ENCODE measurements around the gene SYNE1. TPM values are rescaled to one million over a fixed set of nuclear protein-coding genes. Genes with fewer than 3 reads are reported as not detected.
"Not testable (repeated sequence)": the region's sequence is repeated elsewhere in the genome, so short reads cannot be mapped to it uniquely, and the experiment has no call there.

SYNE1 gene
- total and polyA plus RNA-seq, 2 experiments from 2014 or later = 14.6 to 83.9 TPM

- H3K4me3 ChIP-seq = no peak overlapping the region
Measured at GRCh38 chr6:152648105-152648504, 10.9 kb upstream of the SYNE1 start.

GRCh38 chr6:152646732-152647131 is 9.6 kb upstream of the SYNE1 start:
- not testable (repeated sequence) for H3K4me1 ChIP-seq (ENCODE audit: low read depth); DNase-seq (ENCODE audit: low read depth in 1 of 2, low spot score in 1 of 2); H3K36me3 ChIP-seq; H3K4me3 ChIP-seq; H3K9me3 ChIP-seq (ENCODE audit: low read depth); H3K27ac ChIP-seq; H3K27me3 ChIP-seq

More at GRCh38 chr6:152648105-152648504, 10.9 kb upstream of the SYNE1 start:
- H3K27ac ChIP-seq = no peak overlapping the region
- peak in 1 of 2 donors; percentile 57 for DNase-seq (ENCODE audit: low read depth in 1 of 2, low spot score in 1 of 2)
- H3K27me3 ChIP-seq = no peaks in the 10 kb centered on the region
- TF ChIP-seq CTCF (IDR thresholded peaks at IDR 0.05; ENCODE audit: low read depth, low read length) = no peak
- H3K4me1 ChIP-seq (ENCODE audit: low read depth) = no peaks in the 10 kb centered on the region
- no peaks in the 10 kb centered on the region for H3K36me3 ChIP-seq
- no peaks in the 10 kb centered on the region for H3K9me3 ChIP-seq (ENCODE audit: low read depth)

- no peak overlapping the region for H3K27ac ChIP-seq
- H3K36me3 ChIP-seq = no peaks in the 10 kb centered on the region
- TF ChIP-seq CTCF (IDR thresholded peaks at IDR 0.05; ENCODE audit: low read depth, low read length) = peak; percentile 71
- H3K27me3 ChIP-seq = peaks cover 15% of the 10 kb centered on the region
- H3K4me3 ChIP-seq = no peak overlapping the region
- H3K9me3 ChIP-seq (ENCODE audit: low read depth) = no peaks in the 10 kb centered on the region
- DNase-seq (ENCODE audit: low read depth in 1 of 2, low spot score in 1 of 2) = peak; percentile 77 to 79
- H3K4me1 ChIP-seq (ENCODE audit: low read depth) = no peaks in the 10 kb centered on the region
Measured at GRCh38 chr6:152642578-152643375, 5.6 kb upstream of the SYNE1 start.

DNA sequence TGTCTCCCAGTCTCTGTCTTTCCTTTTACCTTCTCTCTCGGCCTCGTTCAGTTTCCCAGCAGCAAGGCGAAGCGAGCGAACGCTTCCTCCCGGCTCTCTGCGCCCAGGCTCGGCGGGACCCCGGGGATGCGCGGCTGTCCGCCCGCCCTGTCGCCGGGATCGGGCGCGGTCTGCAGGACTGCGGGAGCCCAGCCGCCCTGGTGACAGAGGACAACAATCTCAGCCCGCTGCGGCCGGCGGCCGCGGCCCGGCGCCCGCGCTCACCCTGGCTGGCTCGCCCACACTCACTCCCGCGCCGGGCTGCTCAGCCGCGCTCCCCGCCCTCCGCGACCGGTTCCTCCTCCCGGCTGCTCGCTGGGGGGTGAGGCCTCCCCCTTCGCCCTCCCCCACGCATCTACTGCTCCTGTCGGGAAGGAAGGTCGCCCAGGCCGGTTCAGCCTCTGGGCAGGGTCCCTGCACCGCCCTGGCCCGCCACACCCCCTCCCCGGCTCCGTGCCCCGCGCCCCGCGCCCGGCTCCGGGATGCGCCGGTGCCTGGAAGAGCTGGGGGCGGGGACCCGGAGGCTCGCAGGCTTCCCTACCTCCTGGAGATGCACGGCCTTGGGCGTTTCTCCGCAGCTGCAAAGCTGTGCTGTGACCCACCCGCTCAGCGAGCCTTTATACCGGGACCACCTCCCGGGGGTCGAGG is 410 bp downstream of the SYNE1 start:
- TF ChIP-seq CTCF (IDR thresholded peaks at IDR 0.05; ENCODE audit: low read depth, low read length) = no peak
- no peaks in the 10 kb centered on the region for H3K4me1 ChIP-seq (ENCODE audit: low read depth)
- peak; percentile 47 to 66 for DNase-seq (ENCODE audit: low read depth in 1 of 2, low spot score in 1 of 2)
- H3K27ac ChIP-seq = no peak overlapping the region
- peaks cover 45% of the 10 kb centered on the region for H3K27me3 ChIP-seq
- no peaks in the 10 kb centered on the region for H3K9me3 ChIP-seq (ENCODE audit: low read depth)
- H3K4me3 ChIP-seq = peak overlapping the region; percentile 51
- H3K36me3 ChIP-seq = no peaks in the 10 kb centered on the region

DNA sequence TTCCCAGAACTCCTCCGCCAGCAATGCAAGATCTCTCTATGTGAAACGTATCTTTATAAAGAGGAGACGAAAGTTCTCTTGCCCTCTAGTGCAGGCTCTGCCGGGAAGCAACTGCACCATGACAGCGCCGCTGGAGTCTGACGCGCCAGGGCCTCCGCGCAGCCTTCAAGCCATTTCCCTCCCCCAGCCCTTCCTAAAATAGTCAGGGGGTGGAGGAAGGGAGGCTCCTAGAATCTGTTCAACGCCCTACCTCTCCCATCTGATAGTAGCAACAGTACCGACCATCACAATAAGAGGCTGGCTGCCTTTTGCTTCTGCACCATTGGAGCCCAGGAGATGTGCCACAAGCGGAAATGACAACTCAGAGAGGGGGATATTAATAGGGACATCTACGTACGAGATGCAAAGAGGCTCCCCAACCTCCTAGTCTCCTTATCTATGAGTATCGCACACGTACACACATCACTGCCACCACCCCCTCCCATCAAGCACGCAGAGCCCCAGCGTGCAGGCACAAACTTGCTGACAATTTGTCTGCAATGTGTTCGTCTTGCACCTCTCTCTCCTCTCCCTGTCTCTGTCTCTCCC is 1.0 kb downstream of the SYNE1 start:
- no peak overlapping the region for H3K27ac ChIP-seq
- TF ChIP-seq CTCF (IDR thresholded peaks at IDR 0.05; ENCODE audit: low read depth, low read length) = no peak
- DNase-seq (ENCODE audit: low read depth in 1 of 2, low spot score in 1 of 2) = peak; percentile 47 to 53
- H3K27me3 ChIP-seq = peaks cover 45% of the 10 kb centered on the region
- H3K36me3 ChIP-seq = no peaks in the 10 kb centered on the region
- peak overlapping the region; percentile 51 for H3K4me3 ChIP-seq
- no peaks in the 10 kb centered on the region for H3K9me3 ChIP-seq (ENCODE audit: low read depth)
- no peaks in the 10 kb centered on the region for H3K4me1 ChIP-seq (ENCODE audit: low read depth)

DNA sequence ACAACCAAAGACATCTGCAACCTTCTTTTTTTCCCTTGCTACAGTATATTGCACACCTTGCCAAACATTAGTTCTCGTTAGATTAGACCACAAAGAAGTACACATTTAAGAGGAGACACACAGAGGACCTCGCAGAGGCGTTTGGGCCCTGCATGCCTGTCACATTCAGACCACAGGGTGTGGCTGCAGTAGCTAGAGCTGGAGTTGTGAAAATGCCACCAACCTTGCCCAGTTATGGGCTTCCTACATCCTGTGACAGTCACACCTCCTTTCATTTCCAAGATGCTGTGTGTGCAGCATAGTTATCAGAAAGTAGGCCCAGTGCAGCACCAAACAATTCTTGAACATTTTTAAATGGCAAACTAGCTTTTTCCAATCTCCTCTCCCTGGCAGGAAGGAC is 2.4 kb downstream of the SYNE1 start:
- Histone ChIP-seq H3K27ac (no peak overlapping the region), H3K4me3 (no peak overlapping the region), H3K4me1 (ENCODE audit: low read depth) (no peaks in the 10 kb centered on the region), H3K36me3 (no peaks in the 10 kb centered on the region), H3K9me3 (ENCODE audit: low read depth) (no peaks in the 10 kb centered on the region), H3K27me3 (peaks cover 45% of the 10 kb centered on the region)
- TF ChIP-seq CTCF (IDR thresholded peaks at IDR 0.05; ENCODE audit: low read depth, low read length) = no peak
- no peak for DNase-seq (ENCODE audit: low read depth in 1 of 2, low spot score in 1 of 2)

Data from cardiac muscle cell (in vitro differentiated cells and primary cell).